ENCODE data around the gene ZMYND15. TPM values are rescaled to one million over a fixed set of nuclear protein-coding genes. Genes with fewer than 3 reads are reported as not detected.

Gene ZMYND15
- total and polyA plus RNA-seq, 2 donors (not counting 3 experiments of a cell fraction or from before 2014, with no cell fraction given): 0.12 to 0.44 TPM

GRCh38 chr17:4788159-4788806 lies 48.6 kb downstream of the ZMYND15 start:
- no peak overlapping the region for H3K4me2 ChIP-seq (ENCODE audit: insufficient read depth, low read length)
- CTCF ChIA-PET: interaction anchor here (1.0 to 5.9 kb wide), 12 partner anchors 8 to 116 kb away, joined by 3 to 65 read pairs (median 12); partner anchors contain the start of genes ARRB2, C17orf107, CHRNE and PLD2
- TF ChIP-seq EZH2 (IDR thresholded peaks at IDR 0.05; ENCODE audit: borderline replicate concordance, low read depth, low read length, severe bottlenecking) (no peak), GATA2 (IDR thresholded peaks at IDR 0.05; ENCODE audit: insufficient read depth, insufficient read length, low read depth, low read length) (no peak), FOS (IDR thresholded peaks at IDR 0.05; ENCODE audit: borderline replicate concordance, insufficient read depth, low read length) (no peak), POLR2AphosphoS5 (IDR thresholded peaks at IDR 0.05; ENCODE audit: insufficient read depth, low read depth, low read length) (no peak), POLR2A (IDR thresholded peaks at IDR 0.05; ENCODE audit: low read depth, low read length) (no peak), MAX (IDR thresholded peaks at IDR 0.05; ENCODE audit: insufficient read depth, insufficient read length) (no peak), MYC (IDR thresholded peaks at IDR 0.05; ENCODE audit: low read depth, low read length) (no peak), JUN (IDR thresholded peaks at IDR 0.05; ENCODE audit: borderline replicate concordance, insufficient read depth, insufficient read length, low read depth) (no peak), CTCF (IDR thresholded peaks at IDR 0.05; ENCODE audit: extremely low read depth in 1 of 2, insufficient read depth in 1 of 2, low read depth in 1 of 2, low read length in 2 of 2) (no peak)
- H3K27ac ChIP-seq (ENCODE audit: insufficient read depth, low read depth, low read length): no peak overlapping the region
- H3K27me3 ChIP-seq (ENCODE audit: control insufficient read depth in 2 of 2, insufficient read depth in 2 of 2, low read length in 2 of 2): peaks cover 11 to 19% of the 10 kb centered on the region in 2 experiments
- no peaks in the 10 kb centered on the region for H3K79me2 ChIP-seq (ENCODE audit: control insufficient read depth, insufficient read depth, low read length)
- H3K9me3 ChIP-seq (replicated peaks; ENCODE audit: control insufficient read depth, insufficient read depth, low read length): no peaks in the 10 kb centered on the region
- no peak overlapping the region for H3K4me3 ChIP-seq (replicated peaks in 1 of 3; ENCODE audit: insufficient read depth in 1 of 3, low read depth in 1 of 3, low read length in 3 of 3)
- no peaks in the 10 kb centered on the region for H3K36me3 ChIP-seq (ENCODE audit: control insufficient read depth in 2 of 2, extremely low read depth in 1 of 2, insufficient read depth in 2 of 2, low read length in 2 of 2)
- H4K20me1 ChIP-seq (replicated peaks; ENCODE audit: control insufficient read depth, extremely low read depth, insufficient read depth, low read length): no peaks in the 10 kb centered on the region
- POLR2A ChIA-PET: no interaction called here
- BruUV-seq (replicated peaks): no TSS peak
- FAIRE-seq (no peak), DNase-seq (ENCODE audit: low read depth, low spot score) (no peak)
- no peaks in the 10 kb centered on the region for H3K9me1 ChIP-seq (replicated peaks; ENCODE audit: control insufficient read depth, extremely low read depth, insufficient read depth, low read length)
- dilution Hi-C loops (cut with MboI; ENCODE audit: extremely low pct_ligation_motif_present, low sequenced_read_pairs) (no loop called here), intact Hi-C loops (cut with micrococcal nuclease) (loop anchor here (5.0 kb wide), 1 partner anchor 114 kb away; the partner anchor contains the start of gene CHRNE)
- no peak overlapping the region for H3K9ac ChIP-seq (replicated peaks; ENCODE audit: extremely low read depth, insufficient read depth, low read length)
- H2AFZ ChIP-seq (ENCODE audit: low read depth, low read length): no peak overlapping the region
- H3K4me1 ChIP-seq (ENCODE audit: control insufficient read depth, extremely low read depth, insufficient read depth, low read length): peaks cover 24% of the 10 kb centered on the region
